Measurements from ENCODE around the gene HOXA13.

The HOXA13 gene

DNA sequence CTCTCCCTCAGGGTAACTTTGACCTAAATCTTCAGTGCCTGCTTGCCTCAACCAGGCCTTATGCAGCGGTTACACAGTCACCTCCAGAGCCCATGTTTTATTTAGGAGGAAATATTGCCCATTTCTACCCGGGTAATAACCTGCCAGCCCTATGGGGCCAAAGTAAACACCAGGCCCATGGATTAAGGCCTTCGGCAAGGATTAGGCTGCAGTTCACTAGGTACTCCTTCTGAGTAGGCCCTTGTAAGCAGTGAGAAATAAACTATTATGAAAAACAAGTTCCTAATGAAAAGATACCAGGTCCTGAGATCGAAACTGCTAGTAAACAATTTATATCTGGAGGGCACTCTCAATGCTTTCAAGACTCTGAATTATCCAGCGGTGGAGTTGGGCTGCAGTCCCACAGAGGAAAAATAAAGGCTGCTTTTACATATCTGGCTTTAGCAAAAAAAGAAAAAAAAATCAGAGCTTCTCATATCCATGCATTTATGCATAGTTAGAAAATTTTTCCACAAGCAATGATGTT, 22.0 kb downstream of the HOXA13 start (continued):
- TF ChIP-seq ZBTB17 (tag by site-specific recombination; IDR thresholded peaks at IDR 0.05) = peak; percentile 35; the same call in 1 of the 2 replicates
- no peak for TF ChIP-seq ZNF530 (tag by site-specific recombination; IDR thresholded peaks at IDR 0.05; ENCODE audit: low read depth)
- TF ChIP-seq ZNF426 (tag by site-specific recombination; IDR thresholded peaks at IDR 0.05) = no peak; the same call in 1 of the 2 replicates

DNA sequence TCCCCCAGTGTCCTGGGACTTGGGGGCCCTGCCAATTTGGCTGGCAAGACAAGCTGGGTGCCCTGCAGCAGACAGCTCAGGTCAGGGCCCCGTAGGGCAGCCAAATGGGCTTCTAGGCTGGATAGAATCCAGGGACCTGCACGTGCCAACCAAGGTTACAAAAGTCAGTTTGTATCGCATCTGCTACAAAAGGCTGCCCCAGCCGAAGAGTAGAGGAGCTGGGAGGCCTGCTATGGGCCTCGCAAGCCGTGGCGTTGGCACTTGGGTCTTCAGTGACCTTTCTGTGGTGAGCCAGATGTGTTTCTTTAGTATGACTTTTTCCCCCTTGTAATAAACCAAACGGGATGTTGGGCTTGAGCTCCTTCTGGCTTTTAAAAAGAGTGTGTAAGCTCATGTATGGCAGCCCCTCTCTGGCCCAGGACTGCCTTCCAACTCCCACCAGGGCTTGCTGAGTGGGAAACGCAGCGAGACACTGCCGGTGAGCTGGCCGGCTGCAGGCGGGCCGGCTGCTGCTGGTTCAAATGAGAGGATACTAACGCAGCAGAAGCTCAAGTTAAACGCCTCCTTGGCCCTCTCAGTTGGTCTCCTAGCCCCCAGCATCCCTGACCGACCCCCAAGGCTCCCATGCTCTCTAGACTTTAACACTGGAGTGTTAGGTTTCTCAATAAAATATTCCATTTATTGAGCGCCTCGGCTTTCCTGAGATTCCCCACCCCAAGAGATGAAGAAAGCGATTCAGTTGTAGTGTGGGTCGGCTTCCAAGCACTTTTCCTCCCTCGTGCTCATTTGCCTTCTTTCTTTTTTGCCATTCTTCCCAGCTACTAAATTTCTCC, 22.7 kb downstream of the HOXA13 start:
- H3K4me3 ChIP-seq (ENCODE audit: low read depth, low read length) = peak overlapping the region; percentile 76
- CTCF ChIA-PET = interaction anchor here (0.5 to 3.7 kb wide), 5 partner anchors 9 to 1758 kb away, joined by 3 to 10 read pairs (median 5); no protein-coding TSS in a partner anchor
- POLR2A ChIA-PET = interaction anchor here (1.0 to 11.2 kb wide), 6 partner anchors 7 to 21 kb away, joined by 3 to 237 read pairs (median 6); partner anchors contain the start of genes HOXA11 and HOXA7
- TF ChIP-seq ZEB2 (tag by site-specific recombination; IDR thresholded peaks at IDR 0.05) (no peak), ZNF707 (tag by site-specific recombination; IDR thresholded peaks at IDR 0.05) (no peak), ZNF248 (tag by site-specific recombination; IDR thresholded peaks at IDR 0.05) (no peak), ZBTB20 (tag by site-specific recombination; IDR thresholded peaks at IDR 0.05) (no peak), KLF9 (tag by site-specific recombination; IDR thresholded peaks at IDR 0.05; ENCODE audit: low read depth) (no peak), GLIS1 (tag by site-specific recombination; IDR thresholded peaks at IDR 0.05) (peak; percentile 71), ZNF843 (tag by site-specific recombination; IDR thresholded peaks at IDR 0.05) (no peak), YY2 (tag by site-specific recombination; IDR thresholded peaks at IDR 0.05) (no peak), ZNF600 (tag by site-specific recombination; IDR thresholded peaks at IDR 0.05) (no peak), REPIN1 (tag by site-specific recombination; IDR thresholded peaks at IDR 0.05; ENCODE audit: low read depth) (no peak), TCF7L2 (IDR thresholded peaks at IDR 0.05; ENCODE audit: borderline replicate concordance, low read depth, low read length) (no peak), ZNF544 (tag by site-specific recombination; IDR thresholded peaks at IDR 0.05) (no peak), ZNF23 (tag by site-specific recombination; IDR thresholded peaks at IDR 0.05; ENCODE audit: borderline replicate concordance) (no peak), ZNF501 (tag by site-specific recombination; IDR thresholded peaks at IDR 0.05) (no peak), FEZF1 (tag by site-specific recombination; IDR thresholded peaks at IDR 0.05) (peak; percentile 60), ZSCAN16 (tag by site-specific recombination; IDR thresholded peaks at IDR 0.05) (no peak), ZNF19 (tag by site-specific recombination; IDR thresholded peaks at IDR 0.05; ENCODE audit: low read depth) (no peak), OVOL3 (tag by site-specific recombination; IDR thresholded peaks at IDR 0.05) (no peak), ZNF335 (tag by site-specific recombination; conservative IDR thresholded peaks at IDR 0.05) (0 out of 2 replicates have a peak, but pooled peaks have one; percentile 6), ZNF169 (tag by site-specific recombination; IDR thresholded peaks at IDR 0.05) (no peak), ZNF596 (tag by site-specific recombination; IDR thresholded peaks at IDR 0.05) (no peak), GLIS2 (tag by site-specific recombination; IDR thresholded peaks at IDR 0.05) (peak; percentile 62; the same call in 1 of the 2 replicates)
- TF ChIP-seq, protein P1, sequence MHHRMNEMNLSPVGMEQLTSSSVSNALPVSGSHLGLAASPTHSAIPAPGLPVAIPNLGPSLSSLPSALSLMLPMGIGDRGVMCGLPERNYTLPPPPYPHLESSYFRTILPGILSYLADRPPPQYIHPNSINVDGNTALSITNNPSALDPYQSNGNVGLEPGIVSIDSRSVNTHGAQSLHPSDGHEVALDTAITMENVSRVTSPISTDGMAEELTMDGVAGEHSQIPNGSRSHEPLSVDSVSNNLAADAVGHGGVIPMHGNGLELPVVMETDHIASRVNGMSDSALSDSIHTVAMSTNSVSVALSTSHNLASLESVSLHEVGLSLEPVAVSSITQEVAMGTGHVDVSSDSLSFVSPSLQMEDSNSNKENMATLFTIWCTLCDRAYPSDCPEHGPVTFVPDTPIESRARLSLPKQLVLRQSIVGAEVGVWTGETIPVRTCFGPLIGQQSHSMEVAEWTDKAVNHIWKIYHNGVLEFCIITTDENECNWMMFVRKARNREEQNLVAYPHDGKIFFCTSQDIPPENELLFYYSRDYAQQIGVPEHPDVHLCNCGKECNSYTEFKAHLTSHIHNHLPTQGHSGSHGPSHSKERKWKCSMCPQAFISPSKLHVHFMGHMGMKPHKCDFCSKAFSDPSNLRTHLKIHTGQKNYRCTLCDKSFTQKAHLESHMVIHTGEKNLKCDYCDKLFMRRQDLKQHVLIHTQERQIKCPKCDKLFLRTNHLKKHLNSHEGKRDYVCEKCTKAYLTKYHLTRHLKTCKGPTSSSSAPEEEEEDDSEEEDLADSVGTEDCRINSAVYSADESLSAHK (tag by site-specific recombination; IDR thresholded peaks at IDR 0.05) = 0 out of 2 replicates have a peak, but pooled peaks have one; percentile 6
- TF ChIP-seq, protein P2, sequence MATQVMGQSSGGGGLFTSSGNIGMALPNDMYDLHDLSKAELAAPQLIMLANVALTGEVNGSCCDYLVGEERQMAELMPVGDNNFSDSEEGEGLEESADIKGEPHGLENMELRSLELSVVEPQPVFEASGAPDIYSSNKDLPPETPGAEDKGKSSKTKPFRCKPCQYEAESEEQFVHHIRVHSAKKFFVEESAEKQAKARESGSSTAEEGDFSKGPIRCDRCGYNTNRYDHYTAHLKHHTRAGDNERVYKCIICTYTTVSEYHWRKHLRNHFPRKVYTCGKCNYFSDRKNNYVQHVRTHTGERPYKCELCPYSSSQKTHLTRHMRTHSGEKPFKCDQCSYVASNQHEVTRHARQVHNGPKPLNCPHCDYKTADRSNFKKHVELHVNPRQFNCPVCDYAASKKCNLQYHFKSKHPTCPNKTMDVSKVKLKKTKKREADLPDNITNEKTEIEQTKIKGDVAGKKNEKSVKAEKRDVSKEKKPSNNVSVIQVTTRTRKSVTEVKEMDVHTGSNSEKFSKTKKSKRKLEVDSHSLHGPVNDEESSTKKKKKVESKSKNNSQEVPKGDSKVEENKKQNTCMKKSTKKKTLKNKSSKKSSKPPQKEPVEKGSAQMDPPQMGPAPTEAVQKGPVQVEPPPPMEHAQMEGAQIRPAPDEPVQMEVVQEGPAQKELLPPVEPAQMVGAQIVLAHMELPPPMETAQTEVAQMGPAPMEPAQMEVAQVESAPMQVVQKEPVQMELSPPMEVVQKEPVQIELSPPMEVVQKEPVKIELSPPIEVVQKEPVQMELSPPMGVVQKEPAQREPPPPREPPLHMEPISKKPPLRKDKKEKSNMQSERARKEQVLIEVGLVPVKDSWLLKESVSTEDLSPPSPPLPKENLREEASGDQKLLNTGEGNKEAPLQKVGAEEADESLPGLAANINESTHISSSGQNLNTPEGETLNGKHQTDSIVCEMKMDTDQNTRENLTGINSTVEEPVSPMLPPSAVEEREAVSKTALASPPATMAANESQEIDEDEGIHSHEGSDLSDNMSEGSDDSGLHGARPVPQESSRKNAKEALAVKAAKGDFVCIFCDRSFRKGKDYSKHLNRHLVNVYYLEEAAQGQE (tag by site-specific recombination; IDR thresholded peaks at IDR 0.05) = no peak
- TF ChIP-seq, protein P3, sequence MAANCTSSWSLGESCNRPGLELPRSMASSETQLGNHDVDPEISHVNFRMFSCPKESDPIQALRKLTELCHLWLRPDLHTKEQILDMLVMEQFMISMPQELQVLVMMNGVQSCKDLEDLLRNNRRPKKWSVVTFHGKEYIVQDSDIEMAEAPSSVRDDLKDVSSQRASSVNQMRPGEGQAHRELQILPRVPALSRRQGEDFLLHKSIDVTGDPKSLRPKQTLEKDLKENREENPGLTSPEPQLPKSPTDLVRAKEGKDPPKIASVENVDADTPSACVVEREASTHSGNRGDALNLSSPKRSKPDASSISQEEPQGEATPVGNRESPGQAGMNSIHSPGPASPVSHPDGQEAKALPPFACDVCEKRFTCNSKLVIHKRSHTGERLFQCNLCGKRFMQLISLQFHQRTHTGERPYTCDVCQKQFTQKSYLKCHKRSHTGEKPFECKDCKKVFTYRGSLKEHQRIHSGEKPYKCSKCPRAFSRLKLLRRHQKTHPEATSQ (tag by site-specific recombination; IDR thresholded peaks at IDR 0.05) = no peak

More for the DNA sequence above, 22.7 kb downstream of the HOXA13 start:
- Histone ChIP-seq H3K36me3 (ENCODE audit: control insufficient read depth in 2 of 2, insufficient read depth in 1 of 2, low read length in 2 of 2) (peaks cover 0 to 6% of the 10 kb centered on the region in 2 experiments; a peak in 2 of 3 replicates), H3K9me3 (ENCODE audit: control insufficient read depth, insufficient read depth, low read depth, low read length) (no peaks in the 10 kb centered on the region), H3K4me1 (ENCODE audit: control insufficient read depth, insufficient read depth, low read length) (peaks cover 29% of the 10 kb centered on the region), H3K27ac (ENCODE audit: extremely low read depth, low read depth, low read length) (peak overlapping the region; percentile 99)
